ENCODE measurements around the gene PDZD2.

- TF ChIP-seq CTCF (IDR thresholded peaks at IDR 0.05; ENCODE audit: low read length) (no peak), EZH2phosphoT487 (IDR thresholded peaks at IDR 0.05; ENCODE audit: low read length) (no peak)
Measured at GRCh38 chr5:31757806-31758205, 118.9 kb downstream of the PDZD2 start.

All from MM.1S (cell line).